Effector memory CD8-positive, alpha-beta T cell (primary cell): ENCODE data around the gene PGLYRP4.

ENCODE experiments used
- ATAC-seq: fragments of 150-1000 bp; cut with Tn5 transposase; replicated peaks from 2 replicates; pipeline ENCODE4 v1.10.0; 2021; ENCODE audit warnings: mild to moderate bottlenecking, moderate library complexity
- DNase-seq, 3 experiments: peaks; one replicate each; pipeline ENCODE4 v3.0.0; 2021
- H3K27ac Mint-ChIP-seq, 2 donors: one replicate each; pipeline ENCODE4 v1.8.0; 2022; ENCODE audit warnings: mild to moderate bottlenecking in 2 of 2, mixed read lengths in 2 of 2, moderate library complexity in 2 of 2
- H3K27me3 Mint-ChIP-seq, 2 donors: one replicate each; pipeline ENCODE4 v1.8.0; 2022; ENCODE audit warnings: mixed read lengths in 2 of 2
- H3K36me3 Mint-ChIP-seq: one replicate; pipeline ENCODE4 v1.8.0; 2022; ENCODE audit warnings: mild to moderate bottlenecking, moderate library complexity, mixed read lengths; ENCODE audit not compliant: insufficient read depth
- H3K4me1 Mint-ChIP-seq, 2 donors: one replicate each; pipeline ENCODE4 v1.8.0; 2022; ENCODE audit warnings: low read depth in 2 of 2, mixed read lengths in 2 of 2
- H3K4me3 Mint-ChIP-seq, 2 donors: one replicate each; pipeline ENCODE4 v1.8.0; 2022; ENCODE audit warnings: mild to moderate bottlenecking in 2 of 2, mixed read lengths in 2 of 2, moderate library complexity in 2 of 2
- H3K9me3 Mint-ChIP-seq, 2 donors: one replicate each; pipeline ENCODE4 v1.8.0; 2022; ENCODE audit warnings: mixed read lengths in 2 of 2

PGLYRP4 gene

DNA sequence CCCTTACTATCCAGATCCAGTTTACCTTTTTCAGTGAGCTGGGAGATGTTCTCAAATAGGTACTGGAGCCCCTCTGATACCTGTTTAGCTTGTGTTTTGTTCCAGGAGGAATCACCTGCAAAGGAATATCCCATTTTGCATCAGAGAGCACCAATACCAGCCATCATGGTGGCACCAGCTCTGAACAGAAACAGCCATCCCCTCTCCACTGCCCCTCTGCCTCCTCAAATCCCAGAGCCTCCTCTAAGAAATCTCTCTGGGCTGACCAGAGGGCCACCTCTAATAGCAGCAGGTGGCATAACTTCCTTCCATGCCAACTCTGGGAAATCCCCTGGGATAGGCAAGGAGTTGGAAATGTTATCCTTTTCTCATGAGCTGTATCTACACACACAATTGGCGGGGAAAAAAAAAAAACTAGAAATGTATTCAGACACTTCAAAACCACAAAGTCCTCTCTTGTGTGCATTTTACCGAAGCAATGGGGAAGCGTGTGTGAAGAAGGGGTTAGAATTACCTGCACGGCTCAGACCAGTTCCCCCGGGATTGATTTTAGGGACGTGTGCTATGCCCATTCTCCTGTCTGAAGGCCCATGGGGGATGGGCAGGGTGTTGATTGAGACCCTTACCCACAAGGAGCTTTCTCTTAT lies 2.4 kb downstream of the PGLYRP4 start:
- peak overlapping the region; percentile 11 to 70 for H3K4me3 Mint-ChIP-seq

DNA sequence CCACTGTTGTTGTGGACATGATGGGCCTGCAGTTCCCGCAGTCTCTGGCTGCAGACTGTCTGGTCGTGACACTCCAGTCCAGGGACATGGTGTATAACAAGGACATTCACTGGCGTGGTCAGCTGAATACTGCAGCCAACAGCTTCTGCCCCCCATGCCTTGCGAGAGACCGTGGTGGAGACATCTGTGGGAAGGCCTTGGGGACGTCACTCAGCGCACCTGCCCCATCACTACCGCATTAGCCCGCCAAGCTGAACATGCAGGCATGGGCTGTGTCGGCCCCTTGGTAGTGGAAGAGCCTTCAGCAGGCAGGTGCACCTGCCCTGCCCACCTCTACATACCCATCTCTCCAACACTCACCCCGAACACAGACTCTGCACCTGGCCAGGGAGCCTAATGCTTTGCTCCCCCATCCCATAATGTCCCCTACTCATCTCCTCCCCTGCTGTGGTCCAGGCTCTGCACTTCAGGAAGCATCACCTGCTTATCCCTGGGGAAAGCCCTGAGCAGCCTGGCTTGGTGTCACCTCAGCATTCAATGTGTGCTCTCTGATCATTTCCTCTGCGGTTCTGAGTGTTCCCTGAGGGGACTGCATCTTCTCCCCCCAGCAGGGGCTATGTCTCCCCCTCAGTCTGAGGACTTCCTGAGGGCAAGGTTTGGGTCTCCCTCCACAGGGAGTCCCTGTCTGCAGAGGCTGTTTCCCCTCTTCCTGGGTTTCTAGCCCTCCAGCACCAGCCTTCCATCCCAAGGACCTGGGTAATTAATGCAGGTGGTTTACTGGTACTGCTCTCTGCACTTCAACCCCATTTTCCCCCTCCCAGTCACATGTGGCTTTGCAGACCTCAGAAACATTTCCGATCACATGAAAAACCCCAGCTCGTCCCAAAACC lies 3.2 kb downstream of the PGLYRP4 start:
- Mint-ChIP-seq H3K9me3 (no peaks in the 10 kb centered on the region), H3K27me3 (peaks cover 67 to 94% of the 10 kb centered on the region in 2 donors), H3K4me3 (peak overlapping the region; percentile 11 to 70), H3K27ac (peak overlapping the region in 1 of 2 donors; percentile 36), H3K36me3 (peaks cover 2% of the 10 kb centered on the region), H3K4me1 (peaks cover 8 to 25% of the 10 kb centered on the region in 2 donors)
- peak; percentile 54 for ATAC-seq
- no peak for DNase-seq

More for the DNA sequence above, 2.4 kb downstream of the PGLYRP4 start:
- no peaks in the 10 kb centered on the region for H3K9me3 Mint-ChIP-seq
- peaks cover 62 to 90% of the 10 kb centered on the region in 2 donors for H3K27me3 Mint-ChIP-seq
- peak overlapping the region in 1 of 2 donors; percentile 36 for H3K27ac Mint-ChIP-seq
- peaks cover 2% of the 10 kb centered on the region for H3K36me3 Mint-ChIP-seq
- H3K4me1 Mint-ChIP-seq: peaks cover 8 to 23% of the 10 kb centered on the region in 2 donors
- DNase-seq (no peak), ATAC-seq (peak; percentile 24)

DNA sequence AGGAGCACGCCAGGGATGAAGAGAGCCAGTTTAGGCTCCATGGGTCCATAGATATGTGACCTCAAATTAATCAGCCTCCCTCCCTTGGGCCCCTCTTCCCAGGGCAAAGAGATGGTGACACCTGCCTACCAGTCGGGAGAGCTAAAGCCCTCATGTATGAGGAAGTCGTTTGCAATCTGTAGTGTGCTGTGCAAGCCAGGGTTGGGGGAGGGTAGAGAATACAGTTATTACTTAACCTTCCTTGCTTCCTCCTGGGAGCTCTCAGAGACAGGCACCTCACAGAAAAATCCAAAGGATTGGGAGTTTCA lies 4.0 kb downstream of the PGLYRP4 start:
- ATAC-seq (no peak), DNase-seq (no peak)
- Mint-ChIP-seq H3K27me3 (peaks cover 60 to 86% of the 10 kb centered on the region in 2 donors), H3K4me3 (no peak overlapping the region), H3K27ac (no peak overlapping the region), H3K4me1 (peaks cover 8 to 28% of the 10 kb centered on the region in 2 donors), H3K36me3 (peaks cover 2% of the 10 kb centered on the region), H3K9me3 (no peaks in the 10 kb centered on the region)

DNA sequence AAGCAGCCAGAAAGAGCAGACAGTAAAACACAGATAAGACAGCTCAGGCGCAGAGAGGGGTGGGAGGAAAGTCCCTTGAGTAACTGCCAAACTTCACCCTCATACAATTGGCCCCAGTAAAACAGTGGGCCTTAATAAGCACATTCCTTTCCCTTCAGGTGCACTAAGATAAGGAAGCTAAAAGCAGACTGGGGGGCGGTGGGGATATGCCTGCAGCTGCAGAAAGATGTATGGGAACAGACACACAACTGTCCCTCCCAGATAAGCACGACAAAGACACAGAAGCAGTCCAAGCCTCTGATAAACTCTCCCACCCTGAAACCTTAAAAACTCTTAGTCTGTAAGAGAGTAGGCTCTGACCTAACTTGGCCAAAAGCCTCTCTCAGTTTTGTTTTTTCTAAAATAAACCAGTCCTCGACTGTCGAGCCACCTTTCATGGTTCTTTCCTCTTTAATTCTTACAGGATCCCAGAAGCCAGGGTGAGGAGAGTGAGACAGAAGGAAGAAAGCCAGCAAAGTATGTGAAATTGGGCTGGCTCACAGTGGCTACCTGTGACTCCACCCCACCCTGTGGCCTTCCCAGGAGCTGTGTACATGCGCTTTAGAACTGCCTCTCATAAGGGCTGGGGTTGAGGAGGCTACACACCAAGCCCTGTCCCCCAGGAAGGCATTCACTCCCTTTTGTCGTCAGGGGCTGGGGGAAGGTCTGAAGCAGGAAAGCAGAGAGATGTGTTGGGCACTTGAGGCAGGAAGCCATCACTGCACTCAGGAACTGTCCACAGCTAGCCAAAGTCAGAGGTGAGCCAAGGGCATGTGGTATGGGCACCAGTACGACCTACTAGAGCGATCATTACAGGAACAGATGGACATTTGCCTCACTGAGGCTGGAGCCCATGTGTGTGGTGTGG lies 4.6 kb downstream of the PGLYRP4 start:
- Mint-ChIP-seq H3K27ac (no peak overlapping the region), H3K9me3 (no peaks in the 10 kb centered on the region), H3K4me1 (peaks cover 8 to 28% of the 10 kb centered on the region in 2 donors), H3K36me3 (peaks cover 2% of the 10 kb centered on the region), H3K4me3 (no peak overlapping the region), H3K27me3 (peaks cover 55 to 81% of the 10 kb centered on the region in 2 donors)
- DNase-seq (no peak), ATAC-seq (no peak)

DNA sequence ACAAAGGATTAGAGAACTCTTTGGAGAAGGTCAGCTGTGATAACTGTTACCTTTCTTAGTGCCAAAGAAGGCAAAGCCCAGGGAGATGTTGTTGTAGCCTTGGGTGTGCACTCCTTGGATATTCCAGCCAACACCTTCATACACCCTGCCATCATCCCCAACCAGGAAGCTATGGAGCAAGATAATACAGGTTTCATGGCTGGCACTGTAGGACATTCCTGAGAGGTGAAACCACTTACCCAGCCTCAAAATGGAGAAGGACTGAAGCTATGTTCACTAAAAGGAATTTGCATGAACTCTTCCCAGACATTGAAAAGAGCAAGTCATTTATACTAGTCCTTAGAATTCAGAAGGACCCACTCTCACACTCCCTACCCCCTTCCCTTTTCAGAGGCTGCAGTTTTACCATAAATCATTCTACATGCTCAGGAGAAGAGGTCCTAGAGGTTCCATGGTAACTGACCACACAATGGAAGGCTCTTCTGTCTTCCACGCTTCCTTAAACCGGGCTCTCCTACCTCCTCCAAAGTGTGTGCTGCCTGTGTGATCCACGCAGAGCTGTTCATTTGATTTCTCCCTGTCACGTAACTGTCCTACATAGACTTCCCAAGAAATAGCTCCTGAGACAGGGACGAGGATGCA lies 5.5 kb downstream of the PGLYRP4 start:
- Mint-ChIP-seq H3K9me3 (no peaks in the 10 kb centered on the region), H3K4me1 (peaks cover 8 to 28% of the 10 kb centered on the region in 2 donors), H3K27me3 (peaks cover 58 to 81% of the 10 kb centered on the region in 2 donors), H3K36me3 (peaks cover 2% of the 10 kb centered on the region), H3K27ac (no peak overlapping the region), H3K4me3 (no peak overlapping the region)
- no peak for DNase-seq
- no peak for ATAC-seq

DNA sequence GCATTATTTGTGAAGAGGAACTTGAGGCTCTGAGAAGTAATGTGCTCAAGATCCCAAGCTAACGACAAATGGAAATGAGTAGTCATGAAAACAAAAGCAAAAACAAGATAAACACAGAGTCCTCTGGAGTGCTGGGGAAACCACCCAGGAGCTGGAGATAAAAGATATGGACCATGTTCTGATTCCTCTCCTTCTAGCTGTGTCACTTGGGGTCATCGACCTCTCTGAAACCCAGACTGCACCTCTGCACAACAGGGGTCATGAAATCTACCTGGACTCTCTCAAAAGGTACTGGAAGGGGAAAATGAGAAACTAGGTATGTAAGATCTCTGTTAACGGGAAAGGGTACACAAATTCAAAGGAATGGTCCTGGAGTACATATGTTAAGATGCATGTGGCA lies 6.5 kb downstream of the PGLYRP4 start:
- DNase-seq (no peak), ATAC-seq (no peak)
- H3K36me3 Mint-ChIP-seq: no peaks in the 10 kb centered on the region
- H3K9me3 Mint-ChIP-seq: no peaks in the 10 kb centered on the region
- H3K27me3 Mint-ChIP-seq: peaks cover 66 to 78% of the 10 kb centered on the region in 2 donors
- H3K27ac Mint-ChIP-seq: no peak overlapping the region
- no peak overlapping the region for H3K4me3 Mint-ChIP-seq
- peaks cover 8 to 28% of the 10 kb centered on the region in 2 donors for H3K4me1 Mint-ChIP-seq

DNA sequence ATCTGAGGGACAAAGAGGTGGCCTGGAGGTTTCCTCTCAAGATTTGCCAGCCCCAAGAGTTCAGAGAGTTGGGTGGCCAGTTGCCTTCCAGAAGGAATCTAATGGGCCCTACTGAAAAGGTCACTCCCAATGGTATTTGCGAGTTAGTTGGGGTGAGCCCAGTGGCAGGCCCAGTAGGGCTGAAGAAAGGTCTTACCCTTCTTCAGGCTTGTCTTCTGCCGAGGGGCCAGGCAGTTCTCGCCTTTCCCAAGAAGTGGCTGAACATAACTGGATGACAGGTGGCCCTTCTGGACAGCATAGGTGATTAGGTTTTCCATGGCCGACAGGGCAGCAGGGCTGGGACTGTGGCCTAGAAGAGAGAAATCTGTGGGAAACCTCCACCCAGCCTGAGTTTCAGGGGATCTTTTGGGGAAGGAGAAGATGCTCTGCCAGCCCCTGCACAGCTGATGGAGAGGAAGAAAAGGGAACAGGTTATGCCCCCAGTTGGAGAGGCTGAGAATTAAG lies 7.2 kb downstream of the PGLYRP4 start:
- no peak overlapping the region for H3K4me3 Mint-ChIP-seq
- H3K4me1 Mint-ChIP-seq: peaks cover 8 to 25% of the 10 kb centered on the region in 2 donors
- H3K9me3 Mint-ChIP-seq: no peaks in the 10 kb centered on the region
- H3K36me3 Mint-ChIP-seq: no peaks in the 10 kb centered on the region
- H3K27ac Mint-ChIP-seq: no peak overlapping the region
- peaks cover 62 to 71% of the 10 kb centered on the region in 2 donors for H3K27me3 Mint-ChIP-seq
- ATAC-seq (no peak), DNase-seq (no peak)

DNA sequence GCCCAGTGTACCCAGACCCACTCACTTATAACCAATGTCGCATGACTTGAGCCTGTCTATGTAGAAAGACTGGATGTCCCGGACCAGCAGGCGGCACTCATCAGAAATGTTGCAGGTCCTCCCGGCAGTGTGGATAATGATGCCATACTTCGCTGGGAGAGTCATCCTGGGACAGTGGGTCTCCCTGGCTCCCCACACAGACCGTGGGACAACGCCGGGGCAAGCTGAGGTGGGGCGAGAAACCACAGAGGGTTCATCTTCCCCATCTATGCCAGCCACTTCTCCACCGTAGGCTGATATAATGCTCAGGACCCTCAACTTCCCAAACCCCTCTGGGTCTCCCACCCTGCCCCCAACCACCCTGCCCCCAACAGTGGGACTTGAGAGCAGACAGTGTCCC lies 8.3 kb downstream of the PGLYRP4 start:
- Mint-ChIP-seq H3K9me3 (no peaks in the 10 kb centered on the region), H3K36me3 (no peaks in the 10 kb centered on the region), H3K27me3 (peaks cover 57 to 59% of the 10 kb centered on the region in 2 donors), H3K4me1 (peaks cover under 1 to 14% of the 10 kb centered on the region in 2 donors), H3K27ac (no peak overlapping the region), H3K4me3 (no peak overlapping the region)
- DNase-seq: no peak
- no peak for ATAC-seq

DNA sequence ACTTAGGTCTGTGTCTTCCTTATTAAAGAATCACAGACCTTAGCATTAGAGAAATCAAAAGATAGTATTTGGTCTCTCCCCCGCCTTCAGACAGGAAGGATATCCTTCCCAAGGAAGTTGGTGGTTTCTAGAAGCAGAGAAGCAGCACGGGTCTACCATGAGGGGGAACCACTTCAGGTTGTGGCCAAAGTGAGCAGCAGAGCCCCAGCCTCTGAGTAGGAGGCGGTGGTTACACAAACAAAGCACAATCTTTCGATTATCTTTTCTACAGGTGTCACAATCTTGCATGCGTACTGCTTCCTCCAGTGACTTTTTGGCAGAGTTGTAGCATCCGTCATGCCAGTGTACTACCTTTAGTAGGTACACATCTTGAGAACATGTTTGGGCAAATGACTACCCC lies 8.8 kb downstream of the PGLYRP4 start:
- Mint-ChIP-seq H3K36me3 (no peaks in the 10 kb centered on the region), H3K27me3 (peaks cover 54 to 55% of the 10 kb centered on the region in 2 donors), H3K27ac (no peak overlapping the region), H3K4me3 (no peak overlapping the region), H3K4me1 (peaks cover 0 to 11% of the 10 kb centered on the region in 2 donors), H3K9me3 (no peaks in the 10 kb centered on the region)
- DNase-seq (no peak), ATAC-seq (peak; percentile 22)

DNA sequence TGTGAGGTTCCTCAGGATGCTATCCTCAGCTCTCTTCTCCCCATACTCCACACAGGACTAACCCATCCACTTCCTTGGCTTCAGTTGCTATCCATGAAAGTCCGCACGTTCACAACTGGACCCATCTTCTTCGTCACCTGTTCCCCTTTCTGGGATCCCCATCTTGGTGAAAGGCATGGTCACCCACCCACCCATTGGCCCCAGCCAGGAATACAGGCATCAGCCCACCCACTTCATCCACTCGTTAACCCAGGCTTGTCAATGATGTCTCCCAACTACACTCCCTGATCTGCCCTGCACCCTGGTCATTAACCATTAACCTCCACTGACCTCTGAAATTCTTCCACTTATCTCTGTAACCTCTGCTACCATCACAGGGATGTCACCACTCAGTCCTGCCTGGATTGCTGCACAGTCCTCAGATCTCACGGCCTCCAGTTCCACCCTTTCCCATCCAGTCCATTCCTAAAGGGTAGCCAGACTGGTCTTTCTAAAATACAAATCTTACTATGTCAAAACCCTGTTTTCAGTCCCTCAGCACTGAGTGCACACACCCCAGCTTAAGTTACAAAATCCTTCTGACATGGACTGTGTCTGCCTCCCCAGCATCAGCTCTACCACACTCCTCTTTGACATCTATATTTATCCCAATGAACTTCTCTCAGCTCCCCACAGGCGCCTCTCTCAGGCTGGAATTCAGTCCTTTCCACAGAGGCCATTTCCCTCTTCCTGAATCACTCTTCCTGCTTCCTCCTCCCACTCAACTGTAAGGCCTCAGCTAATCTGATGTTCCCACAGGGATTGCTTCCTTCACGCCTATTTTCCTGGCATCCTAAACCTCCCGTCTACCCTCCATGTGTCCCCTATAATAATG lies 10.4 kb downstream of the PGLYRP4 start:
- Mint-ChIP-seq H3K4me1 (peaks cover 0 to 5% of the 10 kb centered on the region in 2 donors), H3K9me3 (no peaks in the 10 kb centered on the region), H3K27me3 (peaks cover 41 to 49% of the 10 kb centered on the region in 2 donors), H3K36me3 (no peaks in the 10 kb centered on the region), H3K4me3 (no peak overlapping the region), H3K27ac (no peak overlapping the region)
- ATAC-seq (no peak), DNase-seq (no peak)

DNA sequence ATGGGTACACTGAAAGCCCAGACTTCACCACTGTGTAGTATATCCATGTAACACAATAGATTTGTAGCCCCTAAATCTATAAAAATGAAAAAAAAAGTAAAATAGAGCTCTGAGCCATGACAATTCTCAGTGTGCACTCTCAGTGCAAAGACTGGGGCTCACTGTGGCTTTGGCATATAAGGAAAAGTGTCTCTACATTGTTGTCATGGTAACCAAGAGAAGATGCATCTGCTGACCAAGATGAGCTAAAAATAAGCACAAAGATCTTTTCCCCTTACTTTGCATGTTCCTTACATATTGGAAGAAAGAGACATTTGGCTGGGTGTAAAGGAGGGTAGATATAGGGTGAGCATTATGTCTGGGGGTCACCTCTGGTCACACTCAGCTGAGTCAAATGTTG lies 12.0 kb downstream of the PGLYRP4 start:
- H3K9me3 Mint-ChIP-seq: no peaks in the 10 kb centered on the region
- no peak for ATAC-seq
- no peak overlapping the region for H3K27ac Mint-ChIP-seq
- peaks cover 0 to 5% of the 10 kb centered on the region in 2 donors for H3K4me1 Mint-ChIP-seq
- H3K36me3 Mint-ChIP-seq: no peaks in the 10 kb centered on the region
- no peak overlapping the region for H3K4me3 Mint-ChIP-seq
- peaks cover 34 to 37% of the 10 kb centered on the region in 2 donors for H3K27me3 Mint-ChIP-seq
- DNase-seq: no peak

DNA sequence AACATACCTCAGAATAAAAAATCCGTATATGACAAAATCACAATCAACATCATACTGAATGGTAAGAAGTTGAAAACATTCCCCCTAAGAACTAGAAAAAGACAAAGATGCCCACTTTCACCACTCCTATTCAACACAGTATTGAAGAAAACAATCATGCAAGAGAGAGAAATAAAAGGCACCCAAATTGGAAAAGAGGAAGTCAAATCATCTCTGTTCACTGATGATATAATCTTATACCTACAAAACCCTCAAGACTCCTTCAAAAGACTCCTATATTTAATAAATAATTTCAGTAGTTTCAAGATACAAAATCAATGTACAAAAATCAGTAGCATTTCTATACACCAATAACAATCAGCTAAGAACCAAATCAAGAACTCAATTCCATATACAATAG lies 14.7 kb downstream of the PGLYRP4 start:
- H3K9me3 Mint-ChIP-seq: peaks cover 0 to 13% of the 10 kb centered on the region in 2 donors
- H3K36me3 Mint-ChIP-seq: no peaks in the 10 kb centered on the region
- DNase-seq (no peak), ATAC-seq (no peak)
- no peaks in the 10 kb centered on the region for H3K4me1 Mint-ChIP-seq
- H3K4me3 Mint-ChIP-seq: no peak overlapping the region
- peaks cover 39 to 40% of the 10 kb centered on the region in 2 donors for H3K27me3 Mint-ChIP-seq
- no peak overlapping the region for H3K27ac Mint-ChIP-seq
